NT2/D1 (cell line): ENCODE data around the gene TAF7.

Experiments used
- YY1 ChIP-seq: IDR thresholded peaks from 2 replicates; pipeline ENCODE4 v1.6.1; 2011; ENCODE audit not compliant: insufficient read length, insufficient read depth
- ZNF274 ChIP-seq: IDR thresholded peaks from 2 replicates; pipeline ENCODE4 v1.6.1; 2011; ENCODE audit warnings: mild to moderate bottlenecking, low read depth, low read length

- TF ChIP-seq ZNF274 (no peak), YY1 (no peak)
Measured at GRCh38 chr5:141355641-141356040, 35.1 kb upstream of the TAF7 start.
